ENCODE measurements around the gene COX14. TPM values are rescaled to one million over a fixed set of nuclear protein-coding genes. Genes with fewer than 3 reads are reported as not detected.
A peak's percentile ranks its signal among the peaks of the same experiment; 100 is the strongest.

The COX14 gene
- total RNA-seq, 1 donor from 2014 or later = 49.7 TPM

DNA sequence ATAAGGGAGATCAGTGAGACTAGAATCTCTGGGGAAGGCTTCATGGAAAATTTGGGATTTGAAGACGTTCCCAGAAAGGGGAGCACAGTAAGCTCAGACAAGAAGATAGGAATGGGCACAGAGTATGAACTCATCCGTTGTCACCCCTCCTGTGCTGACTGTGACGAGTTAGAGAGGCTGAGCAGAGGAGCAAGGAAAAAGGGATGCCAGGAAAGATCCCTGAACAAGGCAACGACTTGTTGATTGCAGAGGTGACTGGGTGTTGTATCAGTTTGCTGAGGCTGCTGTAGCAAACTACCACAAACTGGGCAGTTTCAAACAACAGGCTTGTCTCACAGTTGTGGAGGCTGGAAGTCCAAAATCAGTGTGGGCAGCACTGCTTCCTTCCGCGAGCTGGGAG, 14.1 kb upstream of the COX14 start:
- Mint-ChIP-seq H3K36me3 (ENCODE audit: low read depth, unreplicated experiment) (peaks cover 34% of the 10 kb centered on the region), H3K4me1 (ENCODE audit: low read depth, unreplicated experiment) (peaks cover 10% of the 10 kb centered on the region), H3K27ac (ENCODE audit: unreplicated experiment) (no peak overlapping the region), H3K9me3 (ENCODE audit: unreplicated experiment) (no peaks in the 10 kb centered on the region), H3K27me3 (ENCODE audit: low read depth, unreplicated experiment) (no peaks in the 10 kb centered on the region), H3K4me3 (ENCODE audit: unreplicated experiment) (no peak overlapping the region)
- Histone ChIP-seq H3K79me2 (ENCODE audit: insufficient read depth, low read length) (no peaks in the 10 kb centered on the region), H4K20me1 (ENCODE audit: insufficient read depth, low read length) (peaks cover 22% of the 10 kb centered on the region), H3K4me3 (ENCODE audit: insufficient read depth, low read depth, low read length) (no peak overlapping the region), H3K27me3 (ENCODE audit: insufficient read depth, low read length) (no peaks in the 10 kb centered on the region), H2AFZ (ENCODE audit: low read depth, low read length) (no peak overlapping the region), H3K36me3 (ENCODE audit: insufficient read depth, low read length) (peaks cover 61% of the 10 kb centered on the region), H3K27ac (ENCODE audit: low read depth, low read length) (no peak overlapping the region), H3K4me2 (ENCODE audit: low read length) (no peak overlapping the region), H3K9me3 (ENCODE audit: insufficient read depth, low read depth, low read length) (no peaks in the 10 kb centered on the region), H3K9ac (ENCODE audit: low read length) (no peak overlapping the region), H3K4me1 (ENCODE audit: insufficient read depth, low read length) (peaks cover 5% of the 10 kb centered on the region)
- no peak for TF ChIP-seq EZH2 (IDR thresholded peaks at IDR 0.05; ENCODE audit: insufficient read depth, low read length)
- TF ChIP-seq, protein P1, sequence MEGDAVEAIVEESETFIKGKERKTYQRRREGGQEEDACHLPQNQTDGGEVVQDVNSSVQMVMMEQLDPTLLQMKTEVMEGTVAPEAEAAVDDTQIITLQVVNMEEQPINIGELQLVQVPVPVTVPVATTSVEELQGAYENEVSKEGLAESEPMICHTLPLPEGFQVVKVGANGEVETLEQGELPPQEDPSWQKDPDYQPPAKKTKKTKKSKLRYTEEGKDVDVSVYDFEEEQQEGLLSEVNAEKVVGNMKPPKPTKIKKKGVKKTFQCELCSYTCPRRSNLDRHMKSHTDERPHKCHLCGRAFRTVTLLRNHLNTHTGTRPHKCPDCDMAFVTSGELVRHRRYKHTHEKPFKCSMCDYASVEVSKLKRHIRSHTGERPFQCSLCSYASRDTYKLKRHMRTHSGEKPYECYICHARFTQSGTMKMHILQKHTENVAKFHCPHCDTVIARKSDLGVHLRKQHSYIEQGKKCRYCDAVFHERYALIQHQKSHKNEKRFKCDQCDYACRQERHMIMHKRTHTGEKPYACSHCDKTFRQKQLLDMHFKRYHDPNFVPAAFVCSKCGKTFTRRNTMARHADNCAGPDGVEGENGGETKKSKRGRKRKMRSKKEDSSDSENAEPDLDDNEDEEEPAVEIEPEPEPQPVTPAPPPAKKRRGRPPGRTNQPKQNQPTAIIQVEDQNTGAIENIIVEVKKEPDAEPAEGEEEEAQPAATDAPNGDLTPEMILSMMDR (IDR thresholded peaks at IDR 0.05; ENCODE audit: insufficient read depth, low read depth, low read length) = no peak
- DNase-seq (ENCODE audit: low read depth) (no peak), FAIRE-seq (no peak)

GRCh38 chr12:50099302-50100008, 12.6 kb upstream of the COX14 start:
- Histone ChIP-seq H3K9me3 (ENCODE audit: insufficient read depth, low read depth, low read length) (no peaks in the 10 kb centered on the region), H3K4me3 (ENCODE audit: insufficient read depth, low read depth, low read length) (no peak overlapping the region), H3K4me2 (ENCODE audit: low read length) (no peak overlapping the region), H3K36me3 (ENCODE audit: insufficient read depth, low read length) (peaks cover 53% of the 10 kb centered on the region), H3K27me3 (ENCODE audit: insufficient read depth, low read length) (no peaks in the 10 kb centered on the region), H3K27ac (ENCODE audit: low read depth, low read length) (no peak overlapping the region), H4K20me1 (ENCODE audit: insufficient read depth, low read length) (peaks cover 22% of the 10 kb centered on the region), H3K9ac (ENCODE audit: low read length) (peak overlapping the region; percentile 32), H2AFZ (ENCODE audit: low read depth, low read length) (no peak overlapping the region), H3K79me2 (ENCODE audit: insufficient read depth, low read length) (no peaks in the 10 kb centered on the region), H3K4me1 (ENCODE audit: insufficient read depth, low read length) (peaks cover 10% of the 10 kb centered on the region)
- no peak for DNase-seq (ENCODE audit: low read depth)
- no peak for TF ChIP-seq EZH2 (IDR thresholded peaks at IDR 0.05; ENCODE audit: insufficient read depth, low read length)
- TF ChIP-seq, protein P1 (IDR thresholded peaks at IDR 0.05; ENCODE audit: insufficient read depth, low read depth, low read length) = no peak
- H3K4me3 Mint-ChIP-seq (ENCODE audit: unreplicated experiment) = no peak overlapping the region
- H3K4me1 Mint-ChIP-seq (ENCODE audit: low read depth, unreplicated experiment) = peaks cover 10% of the 10 kb centered on the region
- peaks cover under 1% of the 10 kb centered on the region for H3K27me3 Mint-ChIP-seq (ENCODE audit: low read depth, unreplicated experiment)
- FAIRE-seq = no peak
- H3K36me3 Mint-ChIP-seq (ENCODE audit: low read depth, unreplicated experiment) = peaks cover 30% of the 10 kb centered on the region
- H3K9me3 Mint-ChIP-seq (ENCODE audit: unreplicated experiment) = no peaks in the 10 kb centered on the region
- H3K27ac Mint-ChIP-seq (ENCODE audit: unreplicated experiment) = peak overlapping the region; percentile 9

DNA sequence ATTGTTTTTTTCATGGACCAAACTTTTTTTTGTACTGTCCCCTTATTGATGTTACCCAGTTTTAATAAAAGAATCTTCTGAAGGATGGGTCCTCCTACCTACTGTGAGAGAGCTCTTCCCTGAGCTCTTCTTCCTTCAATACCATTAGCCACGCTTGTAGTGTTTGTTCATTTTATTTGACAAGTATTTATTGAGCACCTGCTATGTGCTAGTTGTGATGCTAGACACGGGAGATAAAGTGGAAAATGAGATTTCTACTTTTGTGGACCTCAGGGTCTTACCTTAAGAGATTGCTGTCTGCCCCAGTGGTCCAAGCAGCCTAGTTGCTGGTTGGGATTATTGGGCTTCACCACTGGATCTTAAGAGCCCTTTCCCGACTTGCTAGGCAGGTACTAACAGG, 11.5 kb upstream of the COX14 start:
- TF ChIP-seq, protein P1 (IDR thresholded peaks at IDR 0.05; ENCODE audit: insufficient read depth, low read depth, low read length) = no peak
- TF ChIP-seq EZH2 (IDR thresholded peaks at IDR 0.05; ENCODE audit: insufficient read depth, low read length) = no peak
- peaks cover 45% of the 10 kb centered on the region for H3K36me3 ChIP-seq (ENCODE audit: insufficient read depth, low read length)
- DNase-seq (ENCODE audit: low read depth) = no peak
- H3K9ac ChIP-seq (ENCODE audit: low read length) = no peak overlapping the region
- peaks cover 10% of the 10 kb centered on the region for H3K4me1 ChIP-seq (ENCODE audit: insufficient read depth, low read length)
- Mint-ChIP-seq H3K4me1 (ENCODE audit: low read depth, unreplicated experiment) (peaks cover 10% of the 10 kb centered on the region), H3K27me3 (ENCODE audit: low read depth, unreplicated experiment) (peaks cover 6% of the 10 kb centered on the region), H3K9me3 (ENCODE audit: unreplicated experiment) (no peaks in the 10 kb centered on the region), H3K36me3 (ENCODE audit: low read depth, unreplicated experiment) (peaks cover 29% of the 10 kb centered on the region), H3K4me3 (ENCODE audit: unreplicated experiment) (no peak overlapping the region), H3K27ac (ENCODE audit: unreplicated experiment) (no peak overlapping the region)
- H3K27me3 ChIP-seq (ENCODE audit: insufficient read depth, low read length) = no peaks in the 10 kb centered on the region
- H4K20me1 ChIP-seq (ENCODE audit: insufficient read depth, low read length) = peaks cover 20% of the 10 kb centered on the region
- no peaks in the 10 kb centered on the region for H3K79me2 ChIP-seq (ENCODE audit: insufficient read depth, low read length)
- no peak overlapping the region for H2AFZ ChIP-seq (ENCODE audit: low read depth, low read length)
- H3K4me3 ChIP-seq (ENCODE audit: insufficient read depth, low read depth, low read length) = no peak overlapping the region
- FAIRE-seq = no peak
- H3K9me3 ChIP-seq (ENCODE audit: insufficient read depth, low read depth, low read length) = no peaks in the 10 kb centered on the region
- no peak overlapping the region for H3K4me2 ChIP-seq (ENCODE audit: low read length)
- H3K27ac ChIP-seq (ENCODE audit: low read depth, low read length) = no peak overlapping the region
